SK-N-SH (cell line): ENCODE measurements around the gene MRPL27. TPM values are rescaled to one million over a fixed set of nuclear protein-coding genes. Genes with fewer than 3 reads are reported as not detected.

ENCODE experiments used
- CTCF ChIA-PET: fragments of 300-600, 350-600 bp; formaldehyde crosslinking; extraction: SDS; loops from one replicate; lab custom pipeline; 2021; lab: Yijun Ruan, JAX
- POLR2A ChIA-PET: fragments of 350-600 bp; sonication (Branson Sonifier 250); formaldehyde crosslinking; extraction: SDS; loops from one replicate; lab custom pipeline; 2020; ENCODE audit warnings: antibody characterized with exemption, inconsistent platforms; lab: Yijun Ruan, JAX
- DNase-seq: peaks from one replicate; pipeline ENCODE4 v3.0.0; 2012
- H2AFZ ChIP-seq: fragments of 200-600 bp; sonication (generic); 2 replicates; pipeline ENCODE4 v1.8.1; 2016; ENCODE audit warnings: antibody characterized with exemption, mild to moderate bottlenecking, low read depth
- H3F3A ChIP-seq: fragments of 200-600 bp; sonication (generic); replicated peaks from 2 replicates; pipeline ENCODE3; 2016; ENCODE audit warnings: antibody characterized with exemption, mild to moderate bottlenecking; ENCODE audit not compliant: insufficient read depth
- H3K27ac ChIP-seq, 2 experiments: fragments of 200-500 bp in 1 of 2; fragments of 200-600 bp in 1 of 2; sonication (Bioruptor generic) in 1 of 2; sonication (generic), shearing (Covaris generic) in 1 of 2; 2 replicates each; pipeline versions ENCODE4 v1.5.1 to v1.6.1; 2014 to 2016; ENCODE audit warnings: low read depth in 2 of 2, inconsistent platforms in 1 of 2, low read length in 1 of 2, mild to moderate bottlenecking in 1 of 2, mixed read lengths in 1 of 2
- H3K27me3 ChIP-seq: fragments of 200-600 bp; sonication (generic), shearing (Covaris generic); 2 replicates; pipeline ENCODE4 v1.6.1; 2016; ENCODE audit warnings: mixed run types; ENCODE audit not compliant: insufficient read depth
- H3K36me3 ChIP-seq, 2 experiments: fragments of 200-500 bp in 1 of 2; fragments of 200-600 bp in 1 of 2; sonication (Bioruptor generic) in 1 of 2; sonication (generic) in 1 of 2; replicated peaks in 1 of 2; 2 replicates each; pipeline versions ENCODE3 to v1.5.1; 2014 to 2016; ENCODE audit warnings: low read length in 1 of 2, mild to moderate bottlenecking in 1 of 2; ENCODE audit not compliant: insufficient read depth in 2 of 2, control insufficient read depth in 1 of 2
- H3K4me1 ChIP-seq, 2 experiments: fragments of 200-500 bp in 1 of 2; fragments of 200-600 bp in 1 of 2; sonication (Bioruptor generic) in 1 of 2; sonication (generic), shearing (Covaris generic) in 1 of 2; 2 replicates each; pipeline versions ENCODE4 v1.5.1 to v1.6.1; 2014 to 2016; ENCODE audit warnings: low read depth in 1 of 2, low read length in 1 of 2, mixed run types in 1 of 2; ENCODE audit not compliant: insufficient read depth in 2 of 2, control insufficient read depth in 1 of 2
- H3K4me2 ChIP-seq: fragments of 200-600 bp; sonication (generic), shearing (Covaris generic); 2 replicates; pipeline ENCODE4 v1.6.1; 2017; ENCODE audit warnings: mixed run types
- H3K4me3 ChIP-seq, 2 experiments: fragments of 200-500 bp in 1 of 2; fragments of 200-600 bp in 1 of 2; sonication (Bioruptor generic) in 1 of 2; sonication (generic), shearing (Covaris generic) in 1 of 2; 2 replicates each; pipeline versions ENCODE4 v1.5.1 to v1.8.1; 2014 to 2016; ENCODE audit warnings: low read depth in 2 of 2, inconsistent platforms in 1 of 2, low read length in 1 of 2, mild to moderate bottlenecking in 1 of 2, mixed read lengths in 1 of 2, moderate library complexity in 1 of 2
- H3K79me2 ChIP-seq: fragments of 200-600 bp; sonication (generic); 2 replicates; pipeline ENCODE4 v1.8.1; 2017; ENCODE audit warnings: mild to moderate bottlenecking; ENCODE audit not compliant: insufficient read depth
- H3K9ac ChIP-seq: fragments of 200-600 bp; sonication (generic); 2 replicates; pipeline ENCODE4 v1.6.1; 2017; ENCODE audit warnings: mixed run types
- H3K9me2 ChIP-seq: fragments of 200-600 bp; sonication (generic); 2 replicates; pipeline ENCODE4 v1.6.1; 2017; ENCODE audit warnings: mixed run types
- H3K9me3 ChIP-seq: fragments of 200-600 bp; sonication (generic); 2 replicates; pipeline ENCODE4 v1.6.1; 2017; ENCODE audit warnings: mixed run types, mild to moderate bottlenecking, moderate library complexity
- H4K20me1 ChIP-seq: fragments of 200-600 bp; sonication (generic); 2 replicates; pipeline ENCODE4 v1.6.1; 2017; ENCODE audit warnings: mild to moderate bottlenecking, mixed run types; ENCODE audit not compliant: insufficient read depth
- CTCF ChIP-seq: fragments of 200-600 bp; sonication (generic); IDR thresholded peaks from 2 replicates; pipeline ENCODE4 v1.6.1; 2017; ENCODE audit warnings: antibody characterized with exemption, mild to moderate bottlenecking, moderate library complexity
- EP300 ChIP-seq, 2 experiments: IDR thresholded peaks; 2 replicates each; pipeline versions ENCODE4 v1.4.0 to v1.6.1; 2012; ENCODE audit warnings: borderline replicate concordance in 1 of 2, low read depth in 1 of 2, low read length in 1 of 2
- EZH2phosphoT487 ChIP-seq: fragments of 200-600 bp; sonication (generic); IDR thresholded peaks from 2 replicates; pipeline ENCODE4 v1.6.1; 2017; ENCODE audit warnings: low read depth, mixed run types, mild to moderate bottlenecking, antibody characterized with exemption, moderate library complexity, borderline replicate concordance
- FOXJ3 ChIP-seq: sonication (generic); formaldehyde crosslinking; IDR thresholded peaks from 2 replicates; pipeline ENCODE4 v1.5.1; 2020; ENCODE audit warnings: mild to moderate bottlenecking, missing genetic modification reagents
- FOXM1 ChIP-seq: IDR thresholded peaks from 2 replicates; pipeline ENCODE4 v1.4.0; 2012; ENCODE audit warnings: low read depth, mild to moderate bottlenecking
- IRF3 ChIP-seq: fragments of 150-350 bp; IDR thresholded peaks from 2 replicates; pipeline ENCODE4 v1.6.1; 2016; ENCODE audit warnings: mild to moderate bottlenecking, low read depth, low read length
- MAX ChIP-seq: IDR thresholded peaks from 2 replicates; pipeline ENCODE4 v1.4.0; 2012; ENCODE audit warnings: low read depth
- NFIC ChIP-seq: IDR thresholded peaks from 2 replicates; pipeline ENCODE4 v1.4.0; 2012; ENCODE audit warnings: borderline replicate concordance
- NRF1 ChIP-seq: IDR thresholded peaks from 2 replicates; pipeline ENCODE4 v1.6.1; 2012; ENCODE audit warnings: low read depth, mild to moderate bottlenecking, low read length
- PBX3 ChIP-seq: IDR thresholded peaks from 2 replicates; pipeline ENCODE4; 2012
- POLR2AphosphoS5 ChIP-seq: IDR thresholded peaks from 2 replicates; pipeline ENCODE4 v1.6.1; 2012; ENCODE audit warnings: low read depth, low read length
- RCOR1 ChIP-seq: fragments of 150-350 bp; IDR thresholded peaks from 2 replicates; pipeline ENCODE4 v1.6.1; 2017; ENCODE audit warnings: antibody characterized with exemption, low read length
- RXRA ChIP-seq: IDR thresholded peaks from 2 replicates; pipeline ENCODE4 v1.4.0; 2012; ENCODE audit warnings: low read depth, mild to moderate bottlenecking, borderline replicate concordance
- SMC3 ChIP-seq: IDR thresholded peaks from 2 replicates; pipeline ENCODE4 v1.6.1; 2012; ENCODE audit warnings: low read depth, low read length, improper control_type of control experiment
- TEAD4 ChIP-seq: IDR thresholded peaks from 2 replicates; pipeline ENCODE4 v1.4.0; 2012; ENCODE audit warnings: mild to moderate bottlenecking, borderline replicate concordance; ENCODE audit not compliant: insufficient read depth
- USF1 ChIP-seq: IDR thresholded peaks from 2 replicates; pipeline ENCODE4 v1.4.0; 2012; ENCODE audit warnings: low read depth, borderline replicate concordance
- ZBTB33 ChIP-seq: IDR thresholded peaks from 2 replicates; pipeline ENCODE4 v1.4.0; 2012; ENCODE audit warnings: low read depth, borderline replicate concordance
- WGBS: methylation state at CpG from one replicate; pipeline ENCODE4 v1.1.6; 2017; ENCODE audit warnings: low lambda C conversion rate; 5-methylcytosine and 5-hydroxymethylcytosine counted together
- polyA plus RNA-seq, 3 experiments: library from polyadenylated mRNA; depleted of rRNA; stranded (reverse); fragments of >200 nt; gene quantifications; 2 replicates each; pipeline ENCODE4 v1.2.3, GENCODE V29; 2012

The MRPL27 gene
- polyA plus RNA-seq, 1 of the 3 experiments (the other 2 are of a cell fraction) = 266 TPM

- peaks cover 9 to 25% of the 10 kb centered on the region in 2 experiments; a peak in 2 of 4 replicates for H3K4me1 ChIP-seq
- no peak overlapping the region for H3K4me2 ChIP-seq
- H3K27ac ChIP-seq = no peak overlapping the region
- TF ChIP-seq USF1 = no peak
- no peak for TF ChIP-seq NFIC
- TF ChIP-seq ZBTB33 = no peak
- TF ChIP-seq EZH2phosphoT487 = no peak
- no peak for TF ChIP-seq POLR2AphosphoS5
- TF ChIP-seq FOXM1 = no peak
- no peak for TF ChIP-seq SMC3
- H3K9me3 ChIP-seq = no peaks in the 10 kb centered on the region
- H3K4me3 ChIP-seq = no peak overlapping the region
- WGBS = 95% methylated on average over 14 of the region's 14 CpGs
- H3K9me2 ChIP-seq = no peaks in the 10 kb centered on the region
- H3K9ac ChIP-seq = no peak overlapping the region
- H4K20me1 ChIP-seq = no peaks in the 10 kb centered on the region
- POLR2A ChIA-PET = interaction anchor here (1.2 kb wide), 1 partner anchor 20 kb away, joined by 3 read pairs; the partner anchor contains the start of gene XYLT2
- no peak overlapping the region for H2AFZ ChIP-seq
- peaks cover 19% of the 10 kb centered on the region for H3F3A ChIP-seq
- peaks cover 36 to 61% of the 10 kb centered on the region in 2 experiments for H3K36me3 ChIP-seq
- no peak for DNase-seq
- H3K79me2 ChIP-seq = peaks cover 9% of the 10 kb centered on the region
- CTCF ChIA-PET = interaction anchor here (0.7 to 3.4 kb wide), 6 partner anchors 11 to 196 kb away, joined by 3 to 22 read pairs (median 4); partner anchors contain the start of gene LRRC59
- H3K27me3 ChIP-seq = no peaks in the 10 kb centered on the region
Measured at GRCh38 chr17:50365649-50366393, 7.2 kb downstream of the MRPL27 start.

- Histone ChIP-seq H3K4me2 (no peak overlapping the region), H3K36me3 (peaks cover 29 to 61% of the 10 kb centered on the region in 2 experiments), H3K4me1 (peaks cover 9 to 25% of the 10 kb centered on the region in 2 experiments; a peak in 2 of 4 replicates), H2AFZ (no peak overlapping the region), H3K4me3 (no peak overlapping the region), H3F3A (peaks cover 21% of the 10 kb centered on the region), H3K79me2 (peaks cover 2% of the 10 kb centered on the region; the same call in 1 of the 2 replicates), H4K20me1 (no peaks in the 10 kb centered on the region), H3K9me2 (no peaks in the 10 kb centered on the region), H3K27ac (no peak overlapping the region), H3K9ac (no peak overlapping the region), H3K27me3 (no peaks in the 10 kb centered on the region), H3K9me3 (no peaks in the 10 kb centered on the region)
- ChIA-PET CTCF (interaction anchor here (0.7 to 3.4 kb wide), 6 partner anchors 12 to 196 kb away, joined by 3 to 22 read pairs (median 4); partner anchors contain the start of gene LRRC59), POLR2A (no interaction called here)
- WGBS = 61% methylated on average over 2 of the region's 2 CpGs
- no peak for DNase-seq
- TF ChIP-seq TEAD4 (no peak), PBX3 (no peak), NRF1 (no peak), RXRA (no peak), IRF3 (no peak), NFIC (no peak), EZH2phosphoT487 (no peak), FOXM1 (no peak), FOXJ3 (CRISPR knock-in tag) (no peak), EP300 (IDR thresholded peaks at IDR 0.05; ENCODE audit: borderline replicate concordance in 1 of 2, low read depth in 1 of 2, low read length in 1 of 2) (no peak), RCOR1 (no peak), CTCF (no peak), MAX (no peak)
Measured at GRCh38 chr17:50365165-50365564, 7.8 kb downstream of the MRPL27 start.
